Esophagus squamous epithelium (tissue), 4 donors: Measurements from ENCODE around the gene PHC2.

Source experiments
- POLR2A ChIP-seq, 4 donors: fragments of 450-650 bp; IDR thresholded peaks; one replicate each; pipeline ENCODE4 v1.6.1; 2017; ENCODE audit warnings: antibody characterized with exemption in 4 of 4, mild to moderate bottlenecking in 4 of 4, moderate library complexity in 3 of 4
- TF ChIP-seq, protein P1 (sequence below), 6 experiments: fragments of 450-650 bp in 4 of 6; fragments of 200-600 bp in 2 of 6; sonication (generic) in 2 of 6; IDR thresholded peaks; one replicate each; pipeline ENCODE4 v1.5.1; 2016 to 2019; ENCODE audit warnings: antibody characterized with exemption in 6 of 6, mild to moderate bottlenecking in 4 of 6, moderate library complexity in 4 of 6

DNA sequence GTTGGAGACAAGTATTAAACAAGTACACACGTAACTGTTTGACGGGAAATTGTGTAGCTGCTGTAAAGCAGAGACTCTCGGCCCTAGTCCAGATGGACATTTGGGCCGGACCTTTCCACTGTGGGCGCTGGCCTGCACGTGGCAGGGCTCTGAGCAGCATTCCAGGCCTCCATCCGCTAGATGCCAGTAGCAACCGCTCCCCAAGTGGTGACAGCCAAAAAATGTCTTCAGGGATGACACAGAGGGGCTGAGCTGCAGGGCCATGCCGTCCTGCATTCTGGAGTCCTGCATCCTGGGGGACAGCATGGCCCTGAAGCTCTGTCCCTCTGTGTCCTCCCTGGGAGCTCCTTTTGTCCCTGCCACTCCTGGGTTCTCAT is 134.8 kb downstream of the PHC2 start:
- TF ChIP-seq, protein P1, sequence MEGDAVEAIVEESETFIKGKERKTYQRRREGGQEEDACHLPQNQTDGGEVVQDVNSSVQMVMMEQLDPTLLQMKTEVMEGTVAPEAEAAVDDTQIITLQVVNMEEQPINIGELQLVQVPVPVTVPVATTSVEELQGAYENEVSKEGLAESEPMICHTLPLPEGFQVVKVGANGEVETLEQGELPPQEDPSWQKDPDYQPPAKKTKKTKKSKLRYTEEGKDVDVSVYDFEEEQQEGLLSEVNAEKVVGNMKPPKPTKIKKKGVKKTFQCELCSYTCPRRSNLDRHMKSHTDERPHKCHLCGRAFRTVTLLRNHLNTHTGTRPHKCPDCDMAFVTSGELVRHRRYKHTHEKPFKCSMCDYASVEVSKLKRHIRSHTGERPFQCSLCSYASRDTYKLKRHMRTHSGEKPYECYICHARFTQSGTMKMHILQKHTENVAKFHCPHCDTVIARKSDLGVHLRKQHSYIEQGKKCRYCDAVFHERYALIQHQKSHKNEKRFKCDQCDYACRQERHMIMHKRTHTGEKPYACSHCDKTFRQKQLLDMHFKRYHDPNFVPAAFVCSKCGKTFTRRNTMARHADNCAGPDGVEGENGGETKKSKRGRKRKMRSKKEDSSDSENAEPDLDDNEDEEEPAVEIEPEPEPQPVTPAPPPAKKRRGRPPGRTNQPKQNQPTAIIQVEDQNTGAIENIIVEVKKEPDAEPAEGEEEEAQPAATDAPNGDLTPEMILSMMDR (IDR thresholded peaks at IDR 0.05), result no peak
- TF ChIP-seq POLR2A (IDR thresholded peaks at IDR 0.05), result no peak
